Body of pancreas (tissue), 4 donors: ENCODE results near the gene PLCB3.

Experiments used
- POLR2A ChIP-seq, 3 donors: fragments of 450-650 bp; IDR thresholded peaks; one replicate each; pipeline ENCODE4 v1.6.1; 2016; ENCODE audit warnings: antibody characterized with exemption in 3 of 3, mild to moderate bottlenecking in 2 of 3
- TF ChIP-seq, protein P1 (sequence below), 7 experiments: fragments of 450-650 bp in 4 of 7; fragments of 200-600 bp in 3 of 7; sonication (generic) in 3 of 7; IDR thresholded peaks; one replicate each; pipeline ENCODE4 v1.5.1; 2016 to 2019; ENCODE audit warnings: antibody characterized with exemption in 7 of 7

DNA sequence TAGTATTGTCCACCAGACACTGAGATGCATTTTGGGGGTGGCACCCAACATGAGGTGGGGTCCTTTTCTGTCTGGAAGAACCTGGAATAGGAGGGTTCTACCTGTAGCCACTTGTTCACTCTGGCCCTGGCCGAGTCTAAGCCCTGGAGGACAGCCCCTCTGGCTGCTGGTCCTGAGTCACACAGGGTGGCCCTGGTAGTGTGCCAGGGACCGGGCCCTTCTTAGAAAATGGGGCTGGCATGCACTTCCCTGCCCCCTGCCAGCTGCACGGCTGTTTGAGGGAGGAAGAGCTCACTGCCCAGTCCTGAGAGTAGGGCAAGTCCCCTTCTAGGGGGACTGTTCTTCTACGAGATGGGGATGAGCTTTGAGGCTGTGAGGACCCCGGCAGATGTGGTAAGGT lies 2.2 kb downstream of the PLCB3 start:
- no peak for TF ChIP-seq POLR2A (IDR thresholded peaks at IDR 0.05)
- TF ChIP-seq, protein P1, sequence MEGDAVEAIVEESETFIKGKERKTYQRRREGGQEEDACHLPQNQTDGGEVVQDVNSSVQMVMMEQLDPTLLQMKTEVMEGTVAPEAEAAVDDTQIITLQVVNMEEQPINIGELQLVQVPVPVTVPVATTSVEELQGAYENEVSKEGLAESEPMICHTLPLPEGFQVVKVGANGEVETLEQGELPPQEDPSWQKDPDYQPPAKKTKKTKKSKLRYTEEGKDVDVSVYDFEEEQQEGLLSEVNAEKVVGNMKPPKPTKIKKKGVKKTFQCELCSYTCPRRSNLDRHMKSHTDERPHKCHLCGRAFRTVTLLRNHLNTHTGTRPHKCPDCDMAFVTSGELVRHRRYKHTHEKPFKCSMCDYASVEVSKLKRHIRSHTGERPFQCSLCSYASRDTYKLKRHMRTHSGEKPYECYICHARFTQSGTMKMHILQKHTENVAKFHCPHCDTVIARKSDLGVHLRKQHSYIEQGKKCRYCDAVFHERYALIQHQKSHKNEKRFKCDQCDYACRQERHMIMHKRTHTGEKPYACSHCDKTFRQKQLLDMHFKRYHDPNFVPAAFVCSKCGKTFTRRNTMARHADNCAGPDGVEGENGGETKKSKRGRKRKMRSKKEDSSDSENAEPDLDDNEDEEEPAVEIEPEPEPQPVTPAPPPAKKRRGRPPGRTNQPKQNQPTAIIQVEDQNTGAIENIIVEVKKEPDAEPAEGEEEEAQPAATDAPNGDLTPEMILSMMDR (IDR thresholded peaks at IDR 0.05) = no peak
